ENCODE results near the gene CHMP3.
A peak's percentile ranks its signal among the peaks of the same experiment; 100 is the strongest.
"Not testable (repeated sequence)": the region's sequence is repeated elsewhere in the genome, so short reads cannot be mapped to it uniquely, and the experiment has no call there.

The CHMP3 gene
- long read RNA-seq, donor 1, transcript CHMP3-201 (6 exons, 3,171 nt) = major isoform, 39 of 83 reads
- long read RNA-seq, donor 1, partial matches to known transcripts = 41 of 83 reads
- long read RNA-seq, donor 1, other reads (novel, unspliced or antisense) = 0 of 83 reads
- long read RNA-seq, donor 2, transcript CHMP3-201 (6 exons, 3,171 nt) = major isoform, 15 of 39 reads
- long read RNA-seq, donor 2, partial matches to known transcripts = 18 of 39 reads
- long read RNA-seq, donor 2, other reads (novel, unspliced or antisense) = 0 of 39 reads
- long read RNA-seq, donor 3, transcript CHMP3-201 (6 exons, 3,171 nt) = major isoform, 15 of 21 reads
- long read RNA-seq, donor 3, partial matches to known transcripts = 5 of 21 reads
- long read RNA-seq, donor 3, other reads (novel, unspliced or antisense) = 0 of 21 reads
- long read RNA-seq, donor 4, transcript CHMP3-201 (6 exons, 3,171 nt) = major isoform, 26 of 35 reads
- long read RNA-seq, donor 4, partial matches to known transcripts = 6 of 35 reads
- long read RNA-seq, donor 4, other reads (novel, unspliced or antisense) = 0 of 35 reads
- long read RNA-seq, donor 5, transcript CHMP3-201 (6 exons, 3,171 nt) = major isoform, 44 of 48 reads
- long read RNA-seq, donor 5, partial matches to known transcripts = 0 of 48 reads
- long read RNA-seq, donor 5, other reads (novel, unspliced or antisense) = 0 of 48 reads
- long read RNA-seq, donor 6, transcript CHMP3-201 (6 exons, 3,171 nt) = major isoform, 19 of 32 reads
- long read RNA-seq, donor 6, transcript CHMP3-203 (5 exons, 1,099 nt) = minor isoform, 6 of 32 reads
- long read RNA-seq, donor 6, partial matches to known transcripts = 6 of 32 reads
- long read RNA-seq, donor 6, other reads (novel, unspliced or antisense) = 0 of 32 reads
- long read RNA-seq, donor 7, transcript CHMP3-201 (6 exons, 3,171 nt) = major isoform, 31 of 47 reads
- long read RNA-seq, donor 7, transcript CHMP3-203 (5 exons, 1,099 nt) = minor isoform, 5 of 47 reads
- long read RNA-seq, donor 7, partial matches to known transcripts = 10 of 47 reads
- long read RNA-seq, donor 7, other reads (novel, unspliced or antisense) = 0 of 47 reads
- long read RNA-seq, donor 8, transcript CHMP3-201 (6 exons, 3,171 nt) = major isoform, 26 of 39 reads
- long read RNA-seq, donor 8, partial matches to known transcripts = 12 of 39 reads
- long read RNA-seq, donor 8, other reads (novel, unspliced or antisense) = 0 of 39 reads

- peak; percentile 99 for DNase-seq
These were observed at the start of gene CHMP3 for GRCh38 chr2:86562922-86563649. Gene CHMP3, minus strand, starts transcription at chr2:86563443. Its CDS starts 95 bp downstream, at chr2:86563348.

- no peak for DNase-seq
These were observed 47.6 kb upstream of the CHMP3 start for GRCh38 chr2:86610871-86611270.

GRCh38 chr2:86608832-86609410, 45.7 kb upstream of the CHMP3 start:
- DNase-seq = no peak

- DNase-seq = no peak
These were observed 40.7 kb upstream of the CHMP3 start for GRCh38 chr2:86603905-86604304.

GRCh38 chr2:86598966-86599365, 35.7 kb upstream of the CHMP3 start:
- DNase-seq = no peak

- DNase-seq = no peak
These were observed 32.9 kb upstream of the CHMP3 start for GRCh38 chr2:86596118-86596517.

- DNase-seq = no peak
These were observed 30.0 kb upstream of the CHMP3 start for GRCh38 chr2:86593266-86593665.

- no peak for DNase-seq
These were observed 29.4 kb upstream of the CHMP3 start for GRCh38 chr2:86592547-86593230.

GRCh38 chr2:86589701-86590100, 26.5 kb upstream of the CHMP3 start:
- not testable (repeated sequence) for DNase-seq

GRCh38 chr2:86584151-86584913, 21.1 kb upstream of the CHMP3 start:
- DNase-seq = no peak

- no peak for DNase-seq
These were observed 17.3 kb upstream of the CHMP3 start for GRCh38 chr2:86580560-86580959.

GRCh38 chr2:86577817-86578456, 14.7 kb upstream of the CHMP3 start:
- no peak for DNase-seq

GRCh38 chr2:86570059-86570458, 6.8 kb upstream of the CHMP3 start:
- no peak for DNase-seq

GRCh38 chr2:86566821-86567190, 3.6 kb upstream of the CHMP3 start:
- no peak for DNase-seq

- DNase-seq = no peak
These were observed 3.0 kb upstream of the CHMP3 start for GRCh38 chr2:86566158-86566820.

- no peak for DNase-seq
These were observed 413 bp upstream of the CHMP3 start for GRCh38 chr2:86563650-86564061.

GRCh38 chr2:86562485-86562921, 740 bp downstream of the CHMP3 start:
- DNase-seq = no peak

- DNase-seq = no peak
These were observed 5.4 kb downstream of the CHMP3 start for GRCh38 chr2:86557836-86558235.

GRCh38 chr2:86556508-86556907, 6.7 kb downstream of the CHMP3 start:
- DNase-seq = no peak
